Endometrium (tissue), 2 donors: Measurements from ENCODE around the gene SPRR2D.
"Not testable (repeated sequence)": the region's sequence is repeated elsewhere in the genome, so short reads cannot be mapped to it uniquely, and the experiment has no call there.

Experiments used
- FAIRE-seq: peaks from 2 replicates; lab custom pipeline; 2012; peaks lifted over from hg19 to GRCh38; lab: Jason Lieb, UNC
- donor health status: control.
- donor health status: control.

The SPRR2D gene

DNA sequence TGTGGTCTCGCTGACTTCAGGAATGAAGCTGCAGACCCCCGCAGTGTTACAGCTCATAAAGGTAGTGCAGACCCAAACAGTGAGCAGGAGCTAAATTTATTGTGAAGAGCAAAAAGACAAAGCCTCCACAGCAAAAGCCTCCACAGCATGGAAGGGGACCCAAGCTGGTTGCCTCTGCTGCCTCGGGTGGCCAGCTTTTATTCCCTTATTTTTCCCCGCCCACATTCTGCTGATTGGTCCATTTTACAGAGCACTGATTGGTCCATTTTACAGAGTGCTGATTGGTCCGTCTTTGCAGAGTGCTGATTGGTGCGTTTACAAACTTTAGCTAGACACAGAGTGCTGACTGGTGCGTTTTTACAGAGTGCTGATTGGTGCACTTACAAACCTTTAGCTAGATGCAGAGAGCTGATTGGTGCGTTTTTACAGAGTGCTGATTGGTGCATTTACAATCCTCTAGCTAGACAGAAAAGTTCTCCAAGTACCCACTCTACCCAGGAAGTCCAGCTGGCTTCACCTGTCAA lies 29.6 kb downstream of the SPRR2D start:
- not testable (repeated sequence) for FAIRE-seq

DNA sequence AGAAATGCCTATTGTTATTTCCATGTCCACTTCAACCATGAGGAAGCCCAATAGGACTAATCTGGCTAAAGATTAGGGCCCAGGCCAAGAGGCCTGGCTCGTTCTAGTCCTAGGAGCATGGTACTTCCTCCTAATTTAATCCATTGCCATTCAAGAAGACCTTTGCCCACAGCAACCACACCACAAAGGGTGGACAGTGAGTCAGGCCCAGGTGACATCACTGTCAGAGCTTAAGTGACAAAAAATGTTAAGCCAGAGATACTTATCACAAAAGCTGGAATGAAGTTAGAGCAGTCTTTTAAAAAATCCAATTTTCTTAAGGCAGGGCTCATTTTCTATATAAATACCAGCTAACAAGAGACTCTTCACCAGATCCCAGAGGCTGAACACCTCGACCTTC lies 39.5 kb downstream of the SPRR2D start, which contains the start of gene SPRR3:
TSS of gene SPRR3 (plus strand) at position 368 of the 400 bp plus-strand sequence. CDS start 1,272 bp downstream, outside the sequence.
- no peak for FAIRE-seq

DNA sequence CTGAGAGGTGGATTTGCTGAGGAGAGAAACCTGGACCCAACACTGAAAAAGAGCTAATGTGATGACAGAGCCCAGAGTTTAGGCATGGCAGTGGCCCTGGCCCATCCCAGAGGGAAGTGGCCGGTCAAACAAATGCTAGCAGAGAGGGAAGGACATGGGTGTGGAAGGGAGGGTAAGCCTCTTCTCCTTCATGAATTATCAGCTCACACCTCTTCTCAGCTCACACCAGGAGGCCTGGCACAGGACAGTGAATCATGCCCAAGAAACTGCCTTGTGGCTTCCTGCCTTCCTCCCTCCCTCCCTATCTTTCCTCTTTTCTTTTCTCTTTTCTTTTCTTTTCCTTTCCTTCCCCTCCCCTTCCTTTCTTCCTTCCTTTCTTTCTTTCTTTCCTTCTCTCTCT lies 40.6 kb downstream of the SPRR2D start:
- no peak for FAIRE-seq

- FAIRE-seq: no peak
These were observed 41.1 kb downstream of the SPRR2D start for GRCh38 chr1:152999818-153000217.

- FAIRE-seq: no peak
These were observed 42.4 kb downstream of the SPRR2D start for GRCh38 chr1:152998476-152998875.

GRCh38 chr1:152997901-152998300 lies 43.0 kb downstream of the SPRR2D start:
- no peak for FAIRE-seq

- no peak for FAIRE-seq
These were observed 44.1 kb downstream of the SPRR2D start for GRCh38 chr1:152996633-152997400.

- no peak for FAIRE-seq
These were observed 45.1 kb downstream of the SPRR2D start for GRCh38 chr1:152995842-152996241.

- FAIRE-seq: no peak
These were observed 47.7 kb downstream of the SPRR2D start for GRCh38 chr1:152993186-152993585.
